Heart left ventricle (tissue), 16 donors: ENCODE measurements around the gene MAPK4. TPM values are rescaled to one million over a fixed set of nuclear protein-coding genes. Genes with fewer than 3 reads are reported as not detected.

Source experiments
- ATAC-seq, 4 donors: fragments of 200-7000 bp; cut with Tn5 transposase; one replicate each; pipeline ENCODE4 v1.9.1; 2020 to 2022; ENCODE audit warnings: moderate library complexity in 4 of 4, mild to moderate bottlenecking in 3 of 4, moderate number of reproducible peaks in 1 of 4
- DNase-seq, 5 donors: peaks; one replicate each; pipeline ENCODE4 v3.0.0-alpha.2; 2020
- H3K27ac ChIP-seq, 12 donors: fragments of 200-600 bp; sonication (generic) in 4 of 12; one replicate each; pipeline versions ENCODE4 v1.5.0 to v1.8.0; 2016 to 2022; ENCODE audit warnings: mild to moderate bottlenecking in 2 of 12
- H3K27me3 ChIP-seq, 9 donors: fragments of 200-600 bp; sonication (generic) in 2 of 9; one replicate each; pipeline versions ENCODE4 v1.5.1 to v1.8.0; 2016 to 2022; ENCODE audit warnings: mild to moderate bottlenecking in 3 of 9
- H3K36me3 ChIP-seq, 9 donors: fragments of 200-600 bp; sonication (generic) in 2 of 9; one replicate each; pipeline versions ENCODE4 v1.5.0 to v1.8.0; 2018 to 2022; ENCODE audit warnings: mild to moderate bottlenecking in 2 of 9
- H3K4me1 ChIP-seq, 12 donors: fragments of 200-600 bp; sonication (generic) in 4 of 12; one replicate each; pipeline versions ENCODE4 v1.5.0 to v1.8.0; 2016 to 2022; ENCODE audit warnings: mild to moderate bottlenecking in 3 of 12
- H3K4me3 ChIP-seq, 12 donors: fragments of 200-600 bp; sonication (generic) in 4 of 12; one replicate each; pipeline versions ENCODE4 v1.5.0 to v1.8.0; 2017 to 2022; ENCODE audit warnings: mild to moderate bottlenecking in 9 of 12, moderate library complexity in 4 of 12
- H3K9me3 ChIP-seq, 12 donors: fragments of 200-600 bp; sonication (generic) in 4 of 12; one replicate each; pipeline versions ENCODE4 v1.5.0 to v1.8.0; 2016 to 2022; ENCODE audit warnings: mild to moderate bottlenecking in 1 of 12
- POLR2A ChIP-seq, 2 donors: fragments of 450-650 bp; IDR thresholded peaks; one replicate each; pipeline ENCODE4 v1.6.1; 2017; ENCODE audit warnings: antibody characterized with exemption in 2 of 2, mild to moderate bottlenecking in 2 of 2, moderate library complexity in 2 of 2
- WGBS, 4 donors: extraction: QIAGEN DNeasy Blood & Tissue Kit in 2 of 4; methylation state at CpG; one replicate each; pipeline versions ENCODE4 v1.1.5 to v1.1.7; 2013 to 2018; 5-methylcytosine and 5-hydroxymethylcytosine counted together
- intact Hi-C, 10 donors: fragments of 100-400 bp; cut with DNase I; formaldehyde crosslinking; loops; one replicate each; pipeline versions ENCODE4 v1.11.1 to v1.14.2; 2022
- polyA plus RNA-seq, 2 donors: library from polyadenylated mRNA; stranded (reverse); fragments of 200-250 nt; gene quantifications; one replicate each; pipeline ENCODE4 v1.2.3, GENCODE V29; 2013
- total RNA-seq, 9 donors: library from RNA; depleted of rRNA in 2 of 9; stranded (reverse); fragments of >200 nt in 2 of 9; fragmentation: NEBNext Ultra II Directional in 3 of 9; extraction: Animal tissue kit (Norgen Biotek cat#: 25700) in 3 of 9; gene quantifications; one replicate each; pipeline versions ENCODE4 v1.1.0 to v1.2.4, GENCODE V29; 2016 to 2023
- TF ChIP-seq, protein P1 (sequence below), 12 donors: fragments of 200-600 bp; sonication (generic) in 4 of 12; IDR thresholded peaks; one replicate each; pipeline versions ENCODE4 v1.5.0 to v1.8.0; 2018 to 2022; ENCODE audit warnings: antibody characterized with exemption in 12 of 12, mild to moderate bottlenecking in 5 of 12
- donor health status: ischemic (EF 13 %, LVEDD 7.1; RV severe dilation, severe dysfunction).
- donor health status: healthy with polysubstance abuse.
- donor health status: DM: no; HTN: yes; CAD: no.
- donor health status: DM: no; HTN: no; CAD: no.
- donor health status: ischemic (EF 25% LVEDD 6.9; RV normal size, moderate dysfunction).
- donor health status: ischemic (EF 25% LVEDD 5.7; RV mildly dilated, moderate dysfunction).
- donor health status: healthy.
- donor health status: DM: yes; HTN: yes; CAD: no.
- donor health status: ischemic (EF 35%, LVEDD 5.7; RV mildly dilated, moderate dysfunction).
- donor health status: nonischemic (EF 11% LVEDD 7.7; RV severe dilation, severe dysfunction).
- donor health status: DM: yes; HTN: yes; CAD: no.
- donor health status: PGD.
- donor health status: ischemic (EF 29% LVEDD 5.4; RV normal size, mild dysfunction).
- donor health status: nonischemic (EF 23%, LVEDD 6.1; RV moderate dilation, normal function).

MAPK4 gene
- total and polyA plus RNA-seq, 11 donors = 8.5 to 169 (median 30.1) TPM

DNA sequence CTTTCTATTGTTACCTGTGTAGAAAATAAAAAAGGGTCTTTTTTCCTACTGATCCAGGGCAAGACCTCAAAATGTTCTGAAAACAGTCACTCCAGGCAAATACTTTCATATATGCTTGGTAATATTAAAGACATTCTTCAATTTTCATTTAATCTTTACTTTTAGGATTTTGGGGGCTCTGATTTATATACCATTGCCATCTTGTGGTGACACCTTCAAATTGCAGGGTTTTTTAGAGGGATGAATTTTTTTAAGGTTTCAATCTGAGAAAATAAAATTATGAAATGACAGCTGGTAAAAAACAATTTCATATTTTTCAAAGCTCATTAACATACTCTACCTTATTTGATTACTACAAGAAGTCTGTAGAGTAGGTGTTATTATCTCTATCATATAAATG lies 26.8 kb downstream of the MAPK4 start:
- Histone ChIP-seq H3K36me3 (no peaks in the 10 kb centered on the region), H3K4me1 (peaks cover 0 to 26% (median 2%) of the 10 kb centered on the region in 12 donors), H3K27ac (no peak overlapping the region), H3K4me3 (no peak overlapping the region), H3K9me3 (peaks cover 0 to 11% (median 0%) of the 10 kb centered on the region in 12 donors), H3K27me3 (no peaks in the 10 kb centered on the region)
- ATAC-seq (no peak), DNase-seq (no peak)
- intact Hi-C loops = no loop called here
- TF ChIP-seq, protein P1, sequence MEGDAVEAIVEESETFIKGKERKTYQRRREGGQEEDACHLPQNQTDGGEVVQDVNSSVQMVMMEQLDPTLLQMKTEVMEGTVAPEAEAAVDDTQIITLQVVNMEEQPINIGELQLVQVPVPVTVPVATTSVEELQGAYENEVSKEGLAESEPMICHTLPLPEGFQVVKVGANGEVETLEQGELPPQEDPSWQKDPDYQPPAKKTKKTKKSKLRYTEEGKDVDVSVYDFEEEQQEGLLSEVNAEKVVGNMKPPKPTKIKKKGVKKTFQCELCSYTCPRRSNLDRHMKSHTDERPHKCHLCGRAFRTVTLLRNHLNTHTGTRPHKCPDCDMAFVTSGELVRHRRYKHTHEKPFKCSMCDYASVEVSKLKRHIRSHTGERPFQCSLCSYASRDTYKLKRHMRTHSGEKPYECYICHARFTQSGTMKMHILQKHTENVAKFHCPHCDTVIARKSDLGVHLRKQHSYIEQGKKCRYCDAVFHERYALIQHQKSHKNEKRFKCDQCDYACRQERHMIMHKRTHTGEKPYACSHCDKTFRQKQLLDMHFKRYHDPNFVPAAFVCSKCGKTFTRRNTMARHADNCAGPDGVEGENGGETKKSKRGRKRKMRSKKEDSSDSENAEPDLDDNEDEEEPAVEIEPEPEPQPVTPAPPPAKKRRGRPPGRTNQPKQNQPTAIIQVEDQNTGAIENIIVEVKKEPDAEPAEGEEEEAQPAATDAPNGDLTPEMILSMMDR (IDR thresholded peaks at IDR 0.05) = peak in 3 of 12 donors; percentile 14 to 22 (median 15)
- TF ChIP-seq POLR2A (IDR thresholded peaks at IDR 0.05) = no peak

DNA sequence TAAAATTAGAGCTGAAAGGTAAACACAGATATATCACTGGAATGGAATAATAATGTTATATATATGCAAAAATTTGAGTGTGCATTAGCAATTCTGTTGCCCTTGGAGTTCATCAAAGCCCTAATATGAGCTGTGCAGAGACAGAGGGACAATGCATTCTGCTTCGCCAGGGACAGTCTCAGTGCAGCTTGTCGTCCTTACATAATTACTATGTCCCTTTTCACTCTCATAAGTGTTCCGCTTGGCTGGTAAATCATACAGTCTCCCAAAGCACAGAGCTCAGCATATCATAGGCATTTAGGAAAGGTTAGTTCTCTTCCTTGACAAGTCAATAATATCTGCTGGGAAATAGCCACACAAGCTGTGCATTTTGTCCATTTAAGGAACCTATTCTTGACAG lies 30.7 kb downstream of the MAPK4 start:
- Histone ChIP-seq H3K4me3 (no peak overlapping the region), H3K27ac (no peak overlapping the region), H3K4me1 (peaks cover 0 to 23% (median 0%) of the 10 kb centered on the region in 12 donors), H3K36me3 (no peaks in the 10 kb centered on the region), H3K9me3 (peaks cover 0 to 11% (median 0%) of the 10 kb centered on the region in 12 donors), H3K27me3 (no peaks in the 10 kb centered on the region)
- ATAC-seq (peak; percentile 86 to 93 (median 88)), DNase-seq (no peak)
- TF ChIP-seq POLR2A (IDR thresholded peaks at IDR 0.05) = no peak
- TF ChIP-seq, protein P1 (IDR thresholded peaks at IDR 0.05) = no peak
- intact Hi-C loops = no loop called here
- 58 to 83% (median 60%) methylated on average over 3 of the region's 3 CpGs for WGBS, 4 donors

DNA sequence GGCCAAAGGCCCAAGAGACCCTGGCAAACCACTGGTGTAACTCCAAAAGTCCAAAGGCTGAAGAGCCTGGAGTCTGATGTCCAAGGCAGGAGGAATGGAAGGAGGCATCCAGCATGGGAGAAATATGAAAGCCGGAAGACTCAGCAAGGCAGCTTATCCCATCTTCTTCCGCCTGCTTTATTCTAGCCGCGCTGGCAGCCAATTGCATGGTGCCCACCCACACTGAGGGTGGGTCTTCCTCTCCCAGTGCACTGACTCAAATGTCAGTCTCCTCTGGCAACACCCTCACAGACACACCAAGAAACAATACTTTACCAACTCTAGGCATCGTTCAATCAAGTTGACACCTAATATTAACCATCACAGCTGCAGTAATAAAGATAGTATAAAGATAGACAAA lies 34.1 kb downstream of the MAPK4 start:
- intact Hi-C loops = no loop called here
- DNase-seq = no peak
- WGBS, 4 donors = 92 to 98% (median 93%) methylated on average over 5 of the region's 5 CpGs

GRCh38 chr18:50594942-50595341 lies 35.1 kb downstream of the MAPK4 start:
- no peak for DNase-seq
- Histone ChIP-seq H3K27me3 (no peaks in the 10 kb centered on the region), H3K4me3 (no peak overlapping the region), H3K36me3 (no peaks in the 10 kb centered on the region), H3K9me3 (no peaks in the 10 kb centered on the region), H3K27ac (no peak overlapping the region), H3K4me1 (peaks cover 0 to 23% (median 0%) of the 10 kb centered on the region in 12 donors)
- intact Hi-C loops = no loop called here
- ATAC-seq = peak in 1 of 4 donors; percentile 9
- 52 to 74% (median 62%) methylated on average over 4 of the region's 4 CpGs for WGBS, 4 donors
- TF ChIP-seq POLR2A (IDR thresholded peaks at IDR 0.05) = no peak
- TF ChIP-seq, protein P1 (IDR thresholded peaks at IDR 0.05) = no peak

More for the DNA sequence above, 34.1 kb downstream of the MAPK4 start:
- TF ChIP-seq, protein P1 (IDR thresholded peaks at IDR 0.05) = no peak
- no peak for TF ChIP-seq POLR2A (IDR thresholded peaks at IDR 0.05)
- H3K27ac ChIP-seq = no peak overlapping the region
- no peak for ATAC-seq
- H3K9me3 ChIP-seq = no peaks in the 10 kb centered on the region
- no peak overlapping the region for H3K4me3 ChIP-seq
- H3K4me1 ChIP-seq = peaks cover 0 to 23% (median 0%) of the 10 kb centered on the region in 12 donors
- H3K36me3 ChIP-seq = no peaks in the 10 kb centered on the region
- no peaks in the 10 kb centered on the region for H3K27me3 ChIP-seq
